Measurements from ENCODE around the gene DOCK1.
A peak's percentile ranks its signal among the peaks of the same experiment; 100 is the strongest.

The DOCK1 gene

DNA sequence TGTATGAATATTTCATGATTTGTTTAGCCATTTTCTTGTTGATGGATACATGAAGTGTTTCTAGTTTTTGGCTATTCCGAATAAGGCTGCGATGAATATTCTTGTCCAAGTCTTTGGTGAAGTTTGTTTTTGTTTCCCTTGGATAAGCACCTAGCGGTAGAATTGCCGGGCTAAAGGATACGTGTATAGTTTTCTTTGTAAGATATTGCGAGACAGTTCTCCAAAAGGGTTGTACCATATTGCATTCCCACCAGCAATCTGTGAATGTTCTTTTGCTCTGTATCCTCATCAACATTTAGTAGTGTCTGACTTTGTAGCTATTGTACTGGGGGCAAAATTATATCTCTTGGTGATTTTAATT lies 142.6 kb downstream of the DOCK1 start:
- Mint-ChIP-seq H3K4me3 (no peak overlapping the region), H3K4me1 (no peaks in the 10 kb centered on the region), H3K27ac (no peak overlapping the region), H3K36me3 (ENCODE audit: low read depth) (peaks cover 32% of the 10 kb centered on the region), H3K27me3 (ENCODE audit: low read depth, poor library complexity) (no peaks in the 10 kb centered on the region), H3K9me3 (no peaks in the 10 kb centered on the region)
- no peak for TF ChIP-seq CTCF (IDR thresholded peaks at IDR 0.05)
- DNase-seq = no peak

DNA sequence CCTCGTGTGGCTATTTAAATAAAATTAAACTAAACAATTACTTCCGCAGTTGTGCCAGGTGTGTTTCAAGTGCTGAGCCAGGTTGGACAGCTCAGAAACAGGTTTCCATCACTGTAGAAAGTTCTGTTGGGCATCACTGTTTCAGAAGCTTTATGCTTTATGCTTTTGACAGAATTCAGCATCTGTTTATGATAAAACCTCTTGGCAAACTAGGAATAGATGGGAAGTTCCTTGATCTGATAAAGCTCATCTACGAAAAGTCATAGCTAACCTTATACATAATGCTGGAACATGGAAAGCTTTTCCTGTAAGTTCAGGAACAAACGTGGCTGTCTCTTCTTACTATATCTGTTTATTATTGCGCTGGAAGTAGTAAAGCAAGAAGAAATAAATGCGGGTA lies 143.4 kb downstream of the DOCK1 start:
- no peak for DNase-seq
- no peak for TF ChIP-seq CTCF (IDR thresholded peaks at IDR 0.05)
- Mint-ChIP-seq H3K27ac (no peak overlapping the region), H3K4me1 (no peaks in the 10 kb centered on the region), H3K27me3 (ENCODE audit: low read depth, poor library complexity) (no peaks in the 10 kb centered on the region), H3K36me3 (ENCODE audit: low read depth) (peaks cover 34% of the 10 kb centered on the region), H3K9me3 (no peaks in the 10 kb centered on the region), H3K4me3 (no peak overlapping the region)

- TF ChIP-seq CTCF (IDR thresholded peaks at IDR 0.05) = no peak
- Mint-ChIP-seq H3K27me3 (ENCODE audit: low read depth, poor library complexity) (no peaks in the 10 kb centered on the region), H3K9me3 (no peaks in the 10 kb centered on the region), H3K36me3 (ENCODE audit: low read depth) (peaks cover 47% of the 10 kb centered on the region), H3K4me3 (no peak overlapping the region), H3K27ac (no peak overlapping the region), H3K4me1 (no peaks in the 10 kb centered on the region)
- DNase-seq = no peak
Measured at GRCh38 chr10:127052001-127052400, 146.8 kb downstream of the DOCK1 start.

DNA sequence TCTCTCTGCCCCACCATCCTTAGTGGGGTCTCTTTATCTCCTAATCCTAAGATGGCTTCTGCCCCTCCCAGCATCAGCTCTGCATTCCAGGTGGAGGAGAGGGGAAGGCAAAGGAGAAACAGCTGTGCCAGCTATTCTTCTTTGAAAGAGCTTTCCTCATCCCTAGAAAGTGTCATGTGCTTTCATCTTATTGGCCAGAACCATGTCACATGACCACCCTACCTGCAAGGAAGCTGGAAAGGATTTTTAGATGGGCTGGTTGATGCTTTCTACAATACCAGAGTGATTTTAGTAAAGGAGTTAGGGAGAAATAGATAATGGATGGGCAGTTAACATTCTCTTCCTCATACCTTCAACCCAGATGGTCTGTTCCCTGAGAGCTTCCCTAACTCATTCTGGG lies 150.0 kb downstream of the DOCK1 start:
- no peaks in the 10 kb centered on the region for H3K4me1 Mint-ChIP-seq
- no peak for TF ChIP-seq CTCF (IDR thresholded peaks at IDR 0.05)
- no peak overlapping the region for H3K27ac Mint-ChIP-seq
- H3K4me3 Mint-ChIP-seq = no peak overlapping the region
- no peak for DNase-seq
- H3K27me3 Mint-ChIP-seq (ENCODE audit: low read depth, poor library complexity) = no peaks in the 10 kb centered on the region
- peaks cover 79% of the 10 kb centered on the region for H3K36me3 Mint-ChIP-seq (ENCODE audit: low read depth)
- peaks cover 22% of the 10 kb centered on the region for H3K9me3 Mint-ChIP-seq

- peaks cover 26% of the 10 kb centered on the region for H3K9me3 Mint-ChIP-seq
- H3K4me3 Mint-ChIP-seq = no peak overlapping the region
- no peaks in the 10 kb centered on the region for H3K27me3 Mint-ChIP-seq (ENCODE audit: low read depth, poor library complexity)
- no peak for DNase-seq
- no peak overlapping the region for H3K27ac Mint-ChIP-seq
- H3K36me3 Mint-ChIP-seq (ENCODE audit: low read depth) = peaks cover 90% of the 10 kb centered on the region
- TF ChIP-seq CTCF (IDR thresholded peaks at IDR 0.05) = no peak
- H3K4me1 Mint-ChIP-seq = peaks cover 9% of the 10 kb centered on the region
Measured at GRCh38 chr10:127059314-127059713, 154.1 kb downstream of the DOCK1 start.

- DNase-seq = no peak
- TF ChIP-seq CTCF (IDR thresholded peaks at IDR 0.05) = no peak
- H3K36me3 Mint-ChIP-seq (ENCODE audit: low read depth) = peaks cover 86% of the 10 kb centered on the region
- H3K27ac Mint-ChIP-seq = peak overlapping the region; percentile 51
- H3K27me3 Mint-ChIP-seq (ENCODE audit: low read depth, poor library complexity) = no peaks in the 10 kb centered on the region
- H3K9me3 Mint-ChIP-seq = peaks cover 17% of the 10 kb centered on the region
- H3K4me1 Mint-ChIP-seq = peaks cover 9% of the 10 kb centered on the region
- H3K4me3 Mint-ChIP-seq = no peak overlapping the region
Measured at GRCh38 chr10:127063762-127064161, 158.5 kb downstream of the DOCK1 start.

All from nephron progenitor cell (in vitro differentiated cells).